HepG2 (cell line): Measurements from ENCODE around the gene MYL11. TPM values are rescaled to one million over a fixed set of nuclear protein-coding genes. Genes with fewer than 3 reads are reported as not detected.
A peak's percentile ranks its signal among the peaks of the same experiment; 100 is the strongest.

Experiments used
- AHR ChIP-seq: IDR thresholded peaks from 2 replicates; pipeline ENCODE4 v1.6.1; 2018; ENCODE audit warnings: missing genetic modification reagents, missing compliant biosample characterization
- MEIS1 ChIP-seq: sonication (generic); formaldehyde crosslinking; IDR thresholded peaks from 2 replicates; pipeline ENCODE4 v1.9.0; 2021; ENCODE audit warnings: mild to moderate bottlenecking, missing genetic modification reagents, moderate library complexity, borderline replicate concordance
- NR2F2 ChIP-seq: IDR thresholded peaks from 2 replicates; pipeline ENCODE4 v1.6.1; 2012; ENCODE audit warnings: low read depth, inconsistent platforms, borderline replicate concordance
- SIX1 ChIP-seq: sonication (generic); formaldehyde crosslinking; IDR thresholded peaks from 2 replicates; pipeline ENCODE4 v1.4.0; 2020; ENCODE audit warnings: missing genetic modification reagents, borderline replicate concordance
- SMAD3 ChIP-seq: sonication (generic); formaldehyde crosslinking; IDR thresholded peaks from 2 replicates; pipeline ENCODE4 v1.4.0; 2020; ENCODE audit warnings: missing genetic modification reagents
- SOX13 ChIP-seq, 3 experiments: fragments of 450-650 bp in 1 of 3; sonication (generic) in 1 of 3; formaldehyde crosslinking in 1 of 3; IDR thresholded peaks in 2 of 3; conservative IDR thresholded peaks in 1 of 3; 2 replicates each; pipeline versions ENCODE4 v1.5.0 to v1.6.1; 2016 to 2020; ENCODE audit warnings: antibody characterized with exemption in 1 of 3, mild to moderate bottlenecking in 1 of 3, missing compliant biosample characterization in 1 of 3, missing genetic modification reagents in 1 of 3, moderate library complexity in 1 of 3
- SP5 ChIP-seq: IDR thresholded peaks from 2 replicates; pipeline ENCODE4 v1.6.1; 2016; ENCODE audit warnings: low read depth, borderline replicate concordance
- ZBTB8A ChIP-seq: sonication (generic); formaldehyde crosslinking; IDR thresholded peaks from 2 replicates; pipeline ENCODE4 v1.4.0; 2020; ENCODE audit warnings: mild to moderate bottlenecking, low read depth, missing genetic modification reagents, borderline replicate concordance
- ZFP1 ChIP-seq: IDR thresholded peaks from 2 replicates; pipeline ENCODE4 v1.6.1; 2016
- ZFX ChIP-seq: sonication (generic); formaldehyde crosslinking; IDR thresholded peaks from 2 replicates; pipeline ENCODE4 v1.4.0; 2020; ENCODE audit warnings: mild to moderate bottlenecking, low read depth, missing genetic modification reagents, moderate library complexity
- ZNF20 ChIP-seq: sonication (generic); formaldehyde crosslinking; IDR thresholded peaks from 2 replicates; pipeline ENCODE4 v1.4.0; 2020; ENCODE audit warnings: mild to moderate bottlenecking, moderate library complexity, missing genetic modification reagents
- ZNF264 ChIP-seq: sonication (generic); formaldehyde crosslinking; IDR thresholded peaks from 2 replicates; pipeline ENCODE4 v1.4.0; 2020; ENCODE audit warnings: missing genetic modification reagents
- ZSCAN30 ChIP-seq: sonication (generic); formaldehyde crosslinking; IDR thresholded peaks from 2 replicates; pipeline ENCODE4 v1.5.0; 2020; ENCODE audit warnings: mild to moderate bottlenecking, missing genetic modification reagents
- polyA plus RNA-seq, 8 experiments: library from polyadenylated mRNA; depleted of rRNA in 3 of 8; stranded (reverse) in 7 of 8; unstranded in 1 of 8; fragments of >200 nt; fragmentation: Illumina TruSeq in 4 of 8; extraction: Trizol in 4 of 8; gene quantifications; 2 replicates each; pipeline versions ENCODE4 v1.2.1 to v1.2.3, GENCODE V29; 2011 to 2016; ENCODE audit warnings: low read depth in 4 of 8, missing spikeins in 1 of 8, mixed read lengths in 1 of 8; ENCODE audit not compliant: insufficient read depth in 1 of 8
- total RNA-seq, 5 experiments: library from RNA; depleted of rRNA; stranded (reverse); fragments of >200 nt; fragmentation: Illumina TruSeq; extraction: Trizol; gene quantifications; 2 replicates each; pipeline ENCODE4 v1.2.3, GENCODE V29; 2016; ENCODE audit warnings: low read depth in 1 of 5
- TF ChIP-seq, protein P1 (sequence below): sonication (generic); formaldehyde crosslinking; IDR thresholded peaks from 2 replicates; pipeline ENCODE4 v1.5.0; 2020; ENCODE audit warnings: mild to moderate bottlenecking, missing genetic modification reagents, borderline replicate concordance
- TF ChIP-seq, protein P2 (sequence below): sonication (generic); formaldehyde crosslinking; IDR thresholded peaks from 2 replicates; pipeline ENCODE4 v1.5.0; 2020; ENCODE audit warnings: missing genetic modification reagents
- TF ChIP-seq, protein P3 (sequence below): sonication (generic); formaldehyde crosslinking; IDR thresholded peaks from 2 replicates; pipeline ENCODE4 v1.8.1; 2023; ENCODE audit warnings: mild to moderate bottlenecking, missing genetic modification reagents

Gene MYL11
- total and polyA plus RNA-seq, 2 of the 13 experiments (the other 11 are each of a cell fraction or from before 2014, with no cell fraction given), result not detected

DNA sequence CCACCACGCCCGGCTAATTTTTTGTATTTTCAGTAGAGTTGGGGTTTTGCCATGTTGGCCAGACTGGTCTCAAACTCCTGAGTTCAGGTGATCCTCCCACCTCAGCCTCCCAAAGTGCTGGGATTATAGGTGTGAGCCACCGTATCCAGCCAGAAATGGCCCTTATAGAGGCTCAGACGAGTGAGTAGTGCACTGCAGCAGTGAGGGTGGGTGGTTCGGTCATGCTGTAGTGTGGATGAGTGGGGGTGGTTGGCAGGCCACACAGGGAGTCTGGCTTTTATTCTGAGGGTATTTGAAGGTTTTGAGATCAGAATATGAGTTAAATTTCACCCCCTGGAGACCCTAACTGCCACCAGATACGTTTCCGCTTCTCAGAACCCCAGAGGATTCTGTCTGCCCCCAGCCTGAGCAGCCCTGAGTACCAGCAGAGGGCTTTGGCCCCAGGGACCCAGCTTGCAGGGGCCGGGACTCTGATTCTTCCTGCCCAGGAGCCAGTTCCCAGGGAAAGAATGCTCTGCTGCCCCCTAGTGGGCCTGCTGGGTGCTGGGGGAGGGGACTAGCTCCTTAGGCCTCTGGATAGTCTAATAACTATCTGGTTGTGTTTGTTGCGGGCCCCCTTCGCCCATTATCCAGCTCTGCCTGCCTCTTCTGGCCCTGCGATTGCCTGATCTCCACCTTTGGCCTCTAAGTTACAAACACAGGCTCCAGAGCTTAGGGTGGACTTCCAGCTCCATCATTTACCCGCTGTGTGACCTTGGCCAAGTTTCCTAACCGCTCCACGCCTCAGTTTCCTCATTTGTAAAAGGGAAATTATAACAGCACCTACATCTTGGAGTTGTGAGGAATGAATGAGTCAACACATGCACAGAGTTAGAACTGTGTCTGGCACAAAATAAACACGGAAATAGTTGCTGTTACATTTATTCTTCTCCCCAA is 34.8 kb downstream of the MYL11 start (continued):
- 0 out of 2 replicates have a peak, but pooled peaks have one; percentile 12 for TF ChIP-seq NR2F2
- TF ChIP-seq ZNF264 (CRISPR knock-in tag), result 0 out of 2 replicates have a peak, but pooled peaks have one; percentile 67
- TF ChIP-seq ZFP1 (CRISPR knock-in tag), result 0 out of 2 replicates have a peak, but pooled peaks have one; percentile 75
- TF ChIP-seq SIX1 (CRISPR knock-in tag), result no peak
- TF ChIP-seq, protein P1, sequence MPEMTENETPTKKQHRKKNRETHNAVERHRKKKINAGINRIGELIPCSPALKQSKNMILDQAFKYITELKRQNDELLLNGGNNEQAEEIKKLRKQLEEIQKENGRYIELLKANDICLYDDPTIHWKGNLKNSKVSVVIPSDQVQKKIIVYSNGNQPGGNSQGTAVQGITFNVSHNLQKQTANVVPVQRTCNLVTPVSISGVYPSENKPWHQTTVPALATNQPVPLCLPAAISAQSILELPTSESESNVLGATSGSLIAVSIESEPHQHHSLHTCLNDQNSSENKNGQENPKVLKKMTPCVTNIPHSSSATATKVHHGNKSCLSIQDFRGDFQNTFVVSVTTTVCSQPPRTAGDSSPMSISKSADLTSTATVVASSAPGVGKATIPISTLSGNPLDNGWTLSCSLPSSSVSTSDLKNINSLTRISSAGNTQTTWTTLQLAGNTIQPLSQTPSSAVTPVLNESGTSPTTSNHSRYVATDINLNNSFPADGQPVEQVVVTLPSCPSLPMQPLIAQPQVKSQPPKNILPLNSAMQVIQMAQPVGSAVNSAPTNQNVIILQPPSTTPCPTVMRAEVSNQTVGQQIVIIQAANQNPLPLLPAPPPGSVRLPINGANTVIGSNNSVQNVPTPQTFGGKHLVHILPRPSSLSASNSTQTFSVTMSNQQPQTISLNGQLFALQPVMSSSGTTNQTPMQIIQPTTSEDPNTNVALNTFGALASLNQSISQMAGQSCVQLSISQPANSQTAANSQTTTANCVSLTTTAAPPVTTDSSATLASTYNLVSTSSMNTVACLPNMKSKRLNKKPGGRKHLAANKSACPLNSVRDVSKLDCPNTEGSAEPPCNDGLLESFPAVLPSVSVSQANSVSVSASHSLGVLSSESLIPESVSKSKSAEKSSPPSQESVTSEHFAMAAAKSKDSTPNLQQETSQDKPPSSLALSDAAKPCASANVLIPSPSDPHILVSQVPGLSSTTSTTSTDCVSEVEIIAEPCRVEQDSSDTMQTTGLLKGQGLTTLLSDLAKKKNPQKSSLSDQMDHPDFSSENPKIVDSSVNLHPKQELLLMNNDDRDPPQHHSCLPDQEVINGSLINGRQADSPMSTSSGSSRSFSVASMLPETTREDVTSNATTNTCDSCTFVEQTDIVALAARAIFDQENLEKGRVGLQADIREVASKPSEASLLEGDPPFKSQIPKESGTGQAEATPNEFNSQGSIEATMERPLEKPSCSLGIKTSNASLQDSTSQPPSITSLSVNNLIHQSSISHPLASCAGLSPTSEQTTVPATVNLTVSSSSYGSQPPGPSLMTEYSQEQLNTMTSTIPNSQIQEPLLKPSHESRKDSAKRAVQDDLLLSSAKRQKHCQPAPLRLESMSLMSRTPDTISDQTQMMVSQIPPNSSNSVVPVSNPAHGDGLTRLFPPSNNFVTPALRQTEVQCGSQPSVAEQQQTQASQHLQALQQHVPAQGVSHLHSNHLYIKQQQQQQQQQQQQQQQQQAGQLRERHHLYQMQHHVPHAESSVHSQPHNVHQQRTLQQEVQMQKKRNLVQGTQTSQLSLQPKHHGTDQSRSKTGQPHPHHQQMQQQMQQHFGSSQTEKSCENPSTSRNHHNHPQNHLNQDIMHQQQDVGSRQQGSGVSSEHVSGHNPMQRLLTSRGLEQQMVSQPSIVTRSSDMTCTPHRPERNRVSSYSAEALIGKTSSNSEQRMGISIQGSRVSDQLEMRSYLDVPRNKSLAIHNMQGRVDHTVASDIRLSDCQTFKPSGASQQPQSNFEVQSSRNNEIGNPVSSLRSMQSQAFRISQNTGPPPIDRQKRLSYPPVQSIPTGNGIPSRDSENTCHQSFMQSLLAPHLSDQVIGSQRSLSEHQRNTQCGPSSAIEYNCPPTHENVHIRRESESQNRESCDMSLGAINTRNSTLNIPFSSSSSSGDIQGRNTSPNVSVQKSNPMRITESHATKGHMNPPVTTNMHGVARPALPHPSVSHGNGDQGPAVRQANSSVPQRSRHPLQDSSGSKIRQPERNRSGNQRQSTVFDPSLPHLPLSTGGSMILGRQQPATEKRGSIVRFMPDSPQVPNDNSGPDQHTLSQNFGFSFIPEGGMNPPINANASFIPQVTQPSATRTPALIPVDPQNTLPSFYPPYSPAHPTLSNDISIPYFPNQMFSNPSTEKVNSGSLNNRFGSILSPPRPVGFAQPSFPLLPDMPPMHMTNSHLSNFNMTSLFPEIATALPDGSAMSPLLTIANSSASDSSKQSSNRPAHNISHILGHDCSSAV (CRISPR knock-in tag), result no peak
- TF ChIP-seq SMAD3 (CRISPR knock-in tag), result peak; percentile 84
- TF ChIP-seq, protein P2, sequence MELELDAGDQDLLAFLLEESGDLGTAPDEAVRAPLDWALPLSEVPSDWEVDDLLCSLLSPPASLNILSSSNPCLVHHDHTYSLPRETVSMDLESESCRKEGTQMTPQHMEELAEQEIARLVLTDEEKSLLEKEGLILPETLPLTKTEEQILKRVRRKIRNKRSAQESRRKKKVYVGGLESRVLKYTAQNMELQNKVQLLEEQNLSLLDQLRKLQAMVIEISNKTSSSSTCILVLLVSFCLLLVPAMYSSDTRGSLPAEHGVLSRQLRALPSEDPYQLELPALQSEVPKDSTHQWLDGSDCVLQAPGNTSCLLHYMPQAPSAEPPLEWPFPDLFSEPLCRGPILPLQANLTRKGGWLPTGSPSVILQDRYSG (CRISPR knock-in tag), result no peak
- TF ChIP-seq, protein P3, sequence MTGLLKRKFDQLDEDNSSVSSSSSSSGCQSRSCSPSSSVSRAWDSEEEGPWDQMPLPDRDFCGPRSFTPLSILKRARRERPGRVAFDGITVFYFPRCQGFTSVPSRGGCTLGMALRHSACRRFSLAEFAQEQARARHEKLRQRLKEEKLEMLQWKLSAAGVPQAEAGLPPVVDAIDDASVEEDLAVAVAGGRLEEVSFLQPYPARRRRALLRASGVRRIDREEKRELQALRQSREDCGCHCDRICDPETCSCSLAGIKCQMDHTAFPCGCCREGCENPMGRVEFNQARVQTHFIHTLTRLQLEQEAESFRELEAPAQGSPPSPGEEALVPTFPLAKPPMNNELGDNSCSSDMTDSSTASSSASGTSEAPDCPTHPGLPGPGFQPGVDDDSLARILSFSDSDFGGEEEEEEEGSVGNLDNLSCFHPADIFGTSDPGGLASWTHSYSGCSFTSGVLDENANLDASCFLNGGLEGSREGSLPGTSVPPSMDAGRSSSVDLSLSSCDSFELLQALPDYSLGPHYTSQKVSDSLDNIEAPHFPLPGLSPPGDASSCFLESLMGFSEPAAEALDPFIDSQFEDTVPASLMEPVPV, result no peak
- TF ChIP-seq ZSCAN30 (CRISPR knock-in tag), result peak; percentile 94; the same call in 1 of the 2 replicates
- 0 out of 2 replicates have a peak, but pooled peaks have one; percentile 23 for TF ChIP-seq SP5 (CRISPR knock-in tag)
- no peak for TF ChIP-seq SOX13 (IDR thresholded peaks at IDR 0.05)
- TF ChIP-seq SOX13 (CRISPR knock-in tag; conservative IDR thresholded peaks at IDR 0.05 in 1 of 2, IDR thresholded peaks at IDR 0.05 in 1 of 2), result peak in 1 of 2 experiments; percentile 41; a peak in 1 of 4 replicates
- 0 out of 2 replicates have a peak, but pooled peaks have one; percentile 56 for TF ChIP-seq AHR (CRISPR knock-in tag)
- no peak for TF ChIP-seq MEIS1
- TF ChIP-seq ZNF20 (CRISPR knock-in tag), result no peak
- TF ChIP-seq ZBTB8A (CRISPR knock-in tag), result no peak
- peak; percentile 77 for TF ChIP-seq ZFX (CRISPR knock-in tag)
